ENCODE data around the gene CDNF.

GRCh38 chr10:14821635-14822375, 16.0 kb downstream of the CDNF start:
- TF ChIP-seq TAF1 (IDR thresholded peaks at IDR 0.05; ENCODE audit: borderline replicate concordance, low read depth, low read length) (no peak), POLR2AphosphoS5 (IDR thresholded peaks at IDR 0.05; ENCODE audit: low read depth, low read length) (no peak), POLR2A (IDR thresholded peaks at IDR 0.05; ENCODE audit: low read depth, low read length) (no peak)
